Neural cell (in vitro differentiated cells): ENCODE measurements around the gene BICDL1.

Experiments
- RAD21 ChIP-seq: fragments of 450-650 bp; conservative IDR thresholded peaks from 2 replicates; pipeline ENCODE4 v1.6.1; 2014; ENCODE audit warnings: antibody characterized with exemption, mild to moderate bottlenecking, moderate library complexity
- TAF1 ChIP-seq: IDR thresholded peaks from 2 replicates; pipeline ENCODE4 v1.6.1; 2012; ENCODE audit warnings: low read depth
- TF ChIP-seq, protein P1 (sequence below): fragments of 450-650 bp; IDR thresholded peaks from 2 replicates; pipeline ENCODE4 v1.5.1; 2014; ENCODE audit warnings: antibody characterized with exemption, mild to moderate bottlenecking, moderate library complexity; ENCODE audit not compliant: poor library complexity, severe bottlenecking

DNA sequence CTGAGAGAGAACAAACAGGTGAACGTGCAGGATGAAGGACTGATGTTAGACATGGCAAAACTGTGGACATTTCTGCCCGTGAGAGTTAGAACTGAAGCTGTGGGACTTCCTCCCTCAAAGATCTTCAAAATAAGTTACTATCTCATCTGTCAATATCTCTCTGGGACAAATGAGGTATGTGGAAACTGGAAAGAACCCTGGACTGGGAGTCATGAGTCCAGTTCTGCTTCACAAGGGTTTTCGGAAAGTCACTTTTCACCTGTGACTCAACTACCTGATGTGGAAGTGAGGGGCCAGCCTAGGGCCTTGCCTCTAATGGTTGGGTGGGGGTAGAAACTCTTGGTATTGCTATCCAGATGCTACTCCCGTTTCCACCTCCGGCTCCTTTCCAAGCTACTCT lies 80.2 kb downstream of the BICDL1 start:
- TF ChIP-seq, protein P1, sequence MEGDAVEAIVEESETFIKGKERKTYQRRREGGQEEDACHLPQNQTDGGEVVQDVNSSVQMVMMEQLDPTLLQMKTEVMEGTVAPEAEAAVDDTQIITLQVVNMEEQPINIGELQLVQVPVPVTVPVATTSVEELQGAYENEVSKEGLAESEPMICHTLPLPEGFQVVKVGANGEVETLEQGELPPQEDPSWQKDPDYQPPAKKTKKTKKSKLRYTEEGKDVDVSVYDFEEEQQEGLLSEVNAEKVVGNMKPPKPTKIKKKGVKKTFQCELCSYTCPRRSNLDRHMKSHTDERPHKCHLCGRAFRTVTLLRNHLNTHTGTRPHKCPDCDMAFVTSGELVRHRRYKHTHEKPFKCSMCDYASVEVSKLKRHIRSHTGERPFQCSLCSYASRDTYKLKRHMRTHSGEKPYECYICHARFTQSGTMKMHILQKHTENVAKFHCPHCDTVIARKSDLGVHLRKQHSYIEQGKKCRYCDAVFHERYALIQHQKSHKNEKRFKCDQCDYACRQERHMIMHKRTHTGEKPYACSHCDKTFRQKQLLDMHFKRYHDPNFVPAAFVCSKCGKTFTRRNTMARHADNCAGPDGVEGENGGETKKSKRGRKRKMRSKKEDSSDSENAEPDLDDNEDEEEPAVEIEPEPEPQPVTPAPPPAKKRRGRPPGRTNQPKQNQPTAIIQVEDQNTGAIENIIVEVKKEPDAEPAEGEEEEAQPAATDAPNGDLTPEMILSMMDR: no peak
- TF ChIP-seq RAD21: no peak
- no peak for TF ChIP-seq TAF1
